Activated T-cell treated with anti-CD3 and anti-CD28 coated beads for 1 hour (primary cell): Measurements from ENCODE around the gene PTPRE.

Experiments
- DNase-seq: peaks from one replicate; pipeline ENCODE4 v3.0.0-alpha.2; 2020; ENCODE audit warnings: low read depth

PTPRE gene, protein sequence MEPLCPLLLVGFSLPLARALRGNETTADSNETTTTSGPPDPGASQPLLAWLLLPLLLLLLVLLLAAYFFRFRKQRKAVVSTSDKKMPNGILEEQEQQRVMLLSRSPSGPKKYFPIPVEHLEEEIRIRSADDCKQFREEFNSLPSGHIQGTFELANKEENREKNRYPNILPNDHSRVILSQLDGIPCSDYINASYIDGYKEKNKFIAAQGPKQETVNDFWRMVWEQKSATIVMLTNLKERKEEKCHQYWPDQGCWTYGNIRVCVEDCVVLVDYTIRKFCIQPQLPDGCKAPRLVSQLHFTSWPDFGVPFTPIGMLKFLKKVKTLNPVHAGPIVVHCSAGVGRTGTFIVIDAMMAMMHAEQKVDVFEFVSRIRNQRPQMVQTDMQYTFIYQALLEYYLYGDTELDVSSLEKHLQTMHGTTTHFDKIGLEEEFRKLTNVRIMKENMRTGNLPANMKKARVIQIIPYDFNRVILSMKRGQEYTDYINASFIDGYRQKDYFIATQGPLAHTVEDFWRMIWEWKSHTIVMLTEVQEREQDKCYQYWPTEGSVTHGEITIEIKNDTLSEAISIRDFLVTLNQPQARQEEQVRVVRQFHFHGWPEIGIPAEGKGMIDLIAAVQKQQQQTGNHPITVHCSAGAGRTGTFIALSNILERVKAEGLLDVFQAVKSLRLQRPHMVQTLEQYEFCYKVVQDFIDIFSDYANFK

GRCh38 chr10:127906548-127907377, at the start of gene PTPRE:
TSS of gene PTPRE (plus strand) at chr10:127907103. CDS start at chr10:128040882, 133,779 bp downstream.
- peak; percentile 52 for DNase-seq

GRCh38 chr10:127860592-127860991, 46.3 kb upstream of the PTPRE start:
- no peak for DNase-seq

- no peak for DNase-seq
Measured at GRCh38 chr10:127863231-127863825, 43.6 kb upstream of the PTPRE start.

GRCh38 chr10:127866276-127867013, 40.5 kb upstream of the PTPRE start:
- no peak for DNase-seq

DNA sequence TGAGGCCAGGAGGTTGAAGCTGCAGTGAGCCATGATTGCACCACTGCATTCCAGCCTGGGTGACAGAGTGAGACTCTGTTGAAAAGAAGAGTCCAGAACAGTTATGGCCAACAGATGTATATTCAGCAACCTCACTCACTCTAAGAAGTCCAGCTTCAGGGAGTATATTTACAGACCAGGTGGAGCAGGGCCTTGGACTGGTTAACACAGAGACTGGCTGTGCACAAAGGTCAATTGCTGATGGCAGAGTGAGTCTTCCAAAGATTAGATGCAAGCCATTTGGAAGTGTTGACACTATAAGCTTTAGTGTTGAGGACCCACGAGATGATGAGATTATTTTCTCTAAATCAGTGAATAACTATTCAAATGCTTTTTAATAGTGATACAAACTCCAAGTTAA, 39.1 kb upstream of the PTPRE start:
- DNase-seq, result no peak

DNA sequence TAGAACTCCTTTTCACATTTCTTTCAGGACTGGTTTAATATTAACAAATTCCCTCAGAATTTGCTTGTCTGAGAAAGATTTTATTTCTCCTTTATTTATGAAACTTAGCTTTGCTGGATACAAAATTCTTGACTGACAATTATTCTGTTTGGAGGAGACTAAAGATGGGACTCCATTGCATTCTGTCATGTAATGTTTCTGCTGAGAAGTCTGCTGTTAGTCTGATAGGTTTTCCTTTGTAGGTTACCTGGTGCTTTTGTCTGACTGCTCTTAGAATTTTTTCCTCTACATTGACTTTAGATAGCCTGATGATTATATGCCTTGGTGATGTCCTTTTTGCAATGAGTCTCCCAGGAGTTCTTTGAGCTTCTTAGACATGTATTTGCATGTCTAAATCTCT, 37.6 kb upstream of the PTPRE start:
- DNase-seq, result no peak

GRCh38 chr10:127871631-127872010, 35.3 kb upstream of the PTPRE start:
- DNase-seq, result no peak

- no peak for DNase-seq
Measured at GRCh38 chr10:127872011-127872761, 34.7 kb upstream of the PTPRE start.

DNA sequence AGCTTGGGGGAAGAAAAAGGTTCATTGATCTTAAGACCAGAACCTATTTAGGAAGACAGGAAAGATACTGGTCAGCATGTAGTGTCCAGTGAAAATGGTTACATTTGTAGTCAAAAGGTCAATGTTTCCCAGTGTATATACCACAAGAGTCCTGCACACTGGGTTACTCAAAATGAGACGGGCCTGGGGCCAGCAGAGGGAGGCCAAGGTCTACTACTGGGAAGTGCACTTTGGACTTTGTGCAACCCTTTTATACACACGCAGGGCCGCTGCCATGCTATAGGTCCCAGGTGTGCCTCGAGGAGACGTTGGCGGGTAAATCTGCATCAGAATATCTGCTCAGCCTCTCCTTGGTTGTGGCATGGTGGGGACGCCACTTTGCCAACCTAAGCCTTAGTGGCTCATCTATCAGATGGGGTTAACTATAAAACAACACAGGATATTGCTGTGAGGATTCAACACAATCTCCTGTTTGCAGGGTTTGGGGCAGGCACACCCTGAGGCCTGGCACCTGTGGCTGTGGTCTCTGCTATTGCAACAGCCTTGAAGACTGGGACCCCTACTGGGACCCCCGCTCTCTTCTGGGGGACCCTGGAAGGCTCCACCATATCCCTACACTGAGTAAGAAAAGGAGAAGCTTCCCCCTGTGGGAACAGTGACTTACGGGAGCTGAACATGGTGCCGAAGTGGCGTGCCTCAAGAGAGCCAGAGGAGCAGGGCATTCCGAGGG, 33.9 kb upstream of the PTPRE start:
- no peak for DNase-seq

GRCh38 chr10:127873901-127874470, 32.9 kb upstream of the PTPRE start:
- no peak for DNase-seq

GRCh38 chr10:127874671-127875448, 32.0 kb upstream of the PTPRE start:
- DNase-seq, result no peak

DNA sequence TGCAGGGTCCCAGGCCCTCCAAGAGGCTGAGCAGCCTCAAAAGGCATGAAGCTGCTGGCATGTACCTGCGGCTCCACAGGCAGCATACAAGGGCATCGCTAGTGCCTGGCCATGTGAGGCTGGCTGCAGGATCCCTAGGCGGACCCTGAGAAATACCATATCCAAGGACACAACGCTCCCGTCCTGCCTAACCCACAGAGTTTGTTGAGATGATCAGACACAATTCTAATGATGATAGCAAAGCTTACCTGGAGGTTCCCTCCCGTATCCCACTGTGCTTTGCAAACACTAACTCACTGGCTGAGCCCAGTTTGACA, 31.5 kb upstream of the PTPRE start:
- no peak for DNase-seq

GRCh38 chr10:127875916-127876315, 31.0 kb upstream of the PTPRE start:
- no peak for DNase-seq

DNA sequence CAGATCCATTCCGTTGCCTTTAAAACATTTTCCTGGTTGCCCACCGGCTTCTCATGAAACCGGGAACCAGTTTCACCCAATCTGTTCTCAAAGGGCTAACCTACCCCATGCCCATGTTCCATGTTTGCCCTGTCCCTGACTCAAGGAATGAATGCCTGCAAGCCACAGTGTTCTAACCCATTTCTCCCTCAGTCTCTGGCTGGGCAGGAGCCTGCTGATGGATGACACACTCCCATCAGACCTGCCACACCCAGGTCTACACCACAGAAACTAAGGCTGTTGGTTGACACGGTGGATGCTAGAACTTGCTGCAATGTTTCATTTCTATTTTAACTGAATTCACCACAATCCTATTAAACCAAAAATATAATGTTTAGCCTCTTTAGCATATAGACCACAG, 29.8 kb upstream of the PTPRE start:
- DNase-seq, result no peak

DNA sequence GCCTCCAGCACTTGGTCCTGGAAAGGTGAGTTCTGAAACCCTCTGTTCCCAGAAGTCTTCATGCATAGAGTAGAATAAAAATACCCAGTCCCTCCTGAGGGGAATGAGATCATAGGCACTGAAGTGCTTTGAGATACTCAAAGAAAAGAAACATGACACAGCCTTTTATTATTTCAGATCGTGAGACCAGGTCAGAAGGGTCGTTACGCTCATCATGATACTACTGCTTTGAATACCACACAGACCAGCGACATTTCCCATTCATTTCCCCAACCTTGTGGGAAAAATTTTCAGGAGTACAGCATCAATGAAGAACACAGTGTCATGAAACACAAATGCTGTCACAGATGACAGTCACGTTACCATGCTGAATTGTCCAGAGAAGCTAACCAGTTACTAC, 29.2 kb upstream of the PTPRE start:
- no peak for DNase-seq

DNA sequence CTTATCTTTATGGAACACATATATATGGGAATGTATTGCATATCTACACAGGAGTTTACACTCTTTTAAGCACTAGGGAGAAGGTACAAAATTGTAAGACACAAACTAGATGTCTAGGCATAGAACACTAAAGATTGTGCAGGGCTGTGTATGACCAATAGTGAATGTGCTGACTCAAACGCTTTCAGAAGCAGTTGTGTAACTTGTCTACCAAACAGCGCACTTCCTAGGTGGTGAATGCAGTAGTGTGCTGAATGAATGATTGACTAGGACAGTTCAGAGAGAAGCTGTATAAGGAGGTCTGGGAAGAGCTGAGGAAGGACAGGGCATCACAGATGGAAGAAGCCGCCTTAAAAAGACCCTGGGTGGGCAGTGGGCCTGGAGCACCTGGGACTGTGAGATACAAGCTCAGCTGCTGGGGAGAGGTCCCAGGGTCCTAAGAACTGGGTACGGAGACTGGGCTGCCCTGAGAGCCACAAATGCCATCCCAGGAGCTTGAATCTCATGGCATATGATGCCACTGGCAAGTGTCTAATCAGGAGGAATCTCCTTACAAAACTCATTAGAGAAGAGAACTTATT, 28.3 kb upstream of the PTPRE start:
- DNase-seq, result no peak

DNA sequence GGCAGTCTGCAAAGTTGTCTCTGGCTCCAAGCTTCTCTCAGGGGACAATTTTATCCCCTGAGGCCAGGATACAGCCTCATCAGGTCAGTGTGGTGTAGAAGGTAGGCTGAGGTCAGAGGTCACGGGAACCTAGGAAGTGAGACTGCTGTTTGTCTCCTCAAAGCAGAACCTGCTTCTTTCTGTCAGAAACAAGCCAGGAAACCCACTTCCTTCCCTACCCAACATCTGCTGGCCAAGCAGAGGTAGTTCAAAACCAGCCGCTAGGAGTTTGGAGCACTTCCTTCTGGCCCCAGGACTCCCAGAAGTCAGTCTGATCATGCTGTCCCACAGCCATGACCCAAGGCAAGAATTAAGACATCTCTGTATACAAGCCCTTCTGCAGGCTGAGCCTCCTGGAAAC, 26.3 kb upstream of the PTPRE start:
- no peak for DNase-seq

DNA sequence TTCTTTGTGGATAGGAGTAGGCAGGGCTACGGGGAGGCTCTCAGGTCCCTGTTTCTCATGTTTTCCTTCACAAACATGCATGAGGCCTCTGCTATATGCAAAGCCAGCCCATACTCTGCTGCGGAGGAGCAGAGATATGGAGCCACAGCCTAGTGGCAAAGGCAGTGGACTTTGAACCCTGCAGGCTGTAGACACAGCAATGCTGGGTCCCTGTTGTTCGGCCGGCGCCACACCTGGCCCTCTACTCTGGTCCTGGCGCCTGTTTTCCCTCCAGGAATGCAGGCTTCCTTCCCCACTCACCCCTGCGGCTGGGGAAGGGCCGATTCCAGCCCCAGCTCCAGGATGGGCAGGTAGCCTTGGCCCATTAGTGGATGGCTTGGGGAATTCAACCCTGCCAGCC, 25.6 kb upstream of the PTPRE start:
- DNase-seq, result no peak

- no peak for DNase-seq
Measured at GRCh38 chr10:127882391-127882790, 24.5 kb upstream of the PTPRE start.
